VCaP (cell line): ENCODE data around the gene EVPL.
A peak's percentile ranks its signal among the peaks of the same experiment; 100 is the strongest.

Source experiments
- H3K27ac ChIP-seq: fragments of 450-650 bp; 2 replicates; pipeline ENCODE4 v1.5.1; 2017
- TF ChIP-seq, protein P1 (sequence below): fragments of 450-650 bp; conservative IDR thresholded peaks from 2 replicates; pipeline ENCODE4 v1.5.1; 2017; ENCODE audit warnings: mild to moderate bottlenecking, moderate library complexity

Gene EVPL

DNA sequence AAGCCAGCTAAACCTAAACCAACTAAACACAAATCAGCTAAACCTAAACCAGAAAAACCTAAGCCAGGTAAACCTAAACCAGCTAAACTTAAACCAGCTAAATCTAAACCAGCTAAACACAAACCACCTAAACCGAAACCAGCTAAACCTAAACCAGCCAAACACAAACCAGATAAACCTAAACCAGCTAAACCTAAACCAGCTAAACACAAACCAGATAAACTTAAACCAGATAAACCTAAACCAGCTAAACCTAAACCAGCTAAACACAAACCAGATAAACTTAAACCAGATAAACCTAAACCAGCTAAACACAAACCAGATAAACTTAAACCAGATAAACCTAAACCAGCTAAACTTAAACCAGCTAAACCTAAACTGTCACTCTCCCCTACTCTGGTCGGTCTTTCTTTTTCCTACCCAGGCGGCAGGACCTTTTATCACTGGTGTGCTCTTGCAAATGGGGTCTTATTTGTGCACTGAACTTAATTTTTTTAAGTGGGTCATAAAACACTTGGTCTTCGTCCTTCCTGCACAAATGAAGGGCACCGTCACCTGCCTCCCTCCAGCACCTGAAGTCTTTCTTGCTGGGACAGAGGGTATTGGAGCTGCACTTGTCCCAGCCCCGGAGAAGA is 7.2 kb downstream of the EVPL start:
- no peak overlapping the region for H3K27ac ChIP-seq
- TF ChIP-seq, protein P1, sequence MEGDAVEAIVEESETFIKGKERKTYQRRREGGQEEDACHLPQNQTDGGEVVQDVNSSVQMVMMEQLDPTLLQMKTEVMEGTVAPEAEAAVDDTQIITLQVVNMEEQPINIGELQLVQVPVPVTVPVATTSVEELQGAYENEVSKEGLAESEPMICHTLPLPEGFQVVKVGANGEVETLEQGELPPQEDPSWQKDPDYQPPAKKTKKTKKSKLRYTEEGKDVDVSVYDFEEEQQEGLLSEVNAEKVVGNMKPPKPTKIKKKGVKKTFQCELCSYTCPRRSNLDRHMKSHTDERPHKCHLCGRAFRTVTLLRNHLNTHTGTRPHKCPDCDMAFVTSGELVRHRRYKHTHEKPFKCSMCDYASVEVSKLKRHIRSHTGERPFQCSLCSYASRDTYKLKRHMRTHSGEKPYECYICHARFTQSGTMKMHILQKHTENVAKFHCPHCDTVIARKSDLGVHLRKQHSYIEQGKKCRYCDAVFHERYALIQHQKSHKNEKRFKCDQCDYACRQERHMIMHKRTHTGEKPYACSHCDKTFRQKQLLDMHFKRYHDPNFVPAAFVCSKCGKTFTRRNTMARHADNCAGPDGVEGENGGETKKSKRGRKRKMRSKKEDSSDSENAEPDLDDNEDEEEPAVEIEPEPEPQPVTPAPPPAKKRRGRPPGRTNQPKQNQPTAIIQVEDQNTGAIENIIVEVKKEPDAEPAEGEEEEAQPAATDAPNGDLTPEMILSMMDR: no peak

DNA sequence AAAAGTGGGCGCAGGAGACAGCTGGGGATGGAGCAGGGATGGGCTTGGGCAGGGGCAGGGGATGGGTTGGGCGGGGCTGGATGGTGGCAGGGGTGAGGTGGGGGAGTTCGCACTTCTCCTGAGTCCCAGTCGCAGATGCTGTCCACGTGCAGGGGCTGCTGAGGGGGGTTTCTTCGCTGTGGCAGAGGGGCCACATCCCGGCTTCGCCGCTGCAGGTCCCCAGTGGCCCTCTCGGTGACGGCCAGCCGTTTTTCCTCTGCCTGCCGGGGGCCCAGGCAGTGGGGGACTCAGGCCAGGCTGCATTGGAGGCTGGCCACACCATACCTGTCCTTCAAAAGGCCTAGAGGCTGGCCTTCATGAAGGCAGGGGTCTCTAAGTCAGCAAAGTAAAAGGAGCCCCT is 8.3 kb downstream of the EVPL start:
- TF ChIP-seq, protein P1: no peak
- no peak overlapping the region for H3K27ac ChIP-seq

DNA sequence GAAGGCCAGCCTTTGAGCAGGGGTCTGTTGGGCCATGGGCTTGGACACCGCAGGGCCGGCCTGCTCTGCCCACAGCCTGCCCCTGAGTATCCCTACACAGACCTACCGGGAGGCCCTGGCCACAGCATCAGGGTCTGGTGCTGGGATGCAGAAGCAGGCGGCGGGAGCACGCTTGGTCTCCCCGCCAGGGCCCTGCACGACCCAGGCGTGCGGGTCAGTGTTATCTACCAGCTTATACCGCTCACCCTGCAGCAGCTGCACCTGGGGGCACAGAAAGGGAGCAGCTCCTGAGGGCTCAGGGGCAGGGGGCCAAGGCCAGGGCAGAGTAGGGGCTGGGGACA is 8.8 kb downstream of the EVPL start:
- TF ChIP-seq, protein P1: no peak

GRCh38 chr17:76017481-76018339 is 9.4 kb downstream of the EVPL start:
- H3K27ac ChIP-seq: no peak overlapping the region
- TF ChIP-seq, protein P1: no peak

More for the DNA sequence above, 8.8 kb downstream of the EVPL start:
- no peak overlapping the region for H3K27ac ChIP-seq

GRCh38 chr17:76014925-76015261 is 12.2 kb downstream of the EVPL start:
- no peak overlapping the region; the same call in 1 of the 2 replicates for H3K27ac ChIP-seq
- TF ChIP-seq, protein P1: no peak

DNA sequence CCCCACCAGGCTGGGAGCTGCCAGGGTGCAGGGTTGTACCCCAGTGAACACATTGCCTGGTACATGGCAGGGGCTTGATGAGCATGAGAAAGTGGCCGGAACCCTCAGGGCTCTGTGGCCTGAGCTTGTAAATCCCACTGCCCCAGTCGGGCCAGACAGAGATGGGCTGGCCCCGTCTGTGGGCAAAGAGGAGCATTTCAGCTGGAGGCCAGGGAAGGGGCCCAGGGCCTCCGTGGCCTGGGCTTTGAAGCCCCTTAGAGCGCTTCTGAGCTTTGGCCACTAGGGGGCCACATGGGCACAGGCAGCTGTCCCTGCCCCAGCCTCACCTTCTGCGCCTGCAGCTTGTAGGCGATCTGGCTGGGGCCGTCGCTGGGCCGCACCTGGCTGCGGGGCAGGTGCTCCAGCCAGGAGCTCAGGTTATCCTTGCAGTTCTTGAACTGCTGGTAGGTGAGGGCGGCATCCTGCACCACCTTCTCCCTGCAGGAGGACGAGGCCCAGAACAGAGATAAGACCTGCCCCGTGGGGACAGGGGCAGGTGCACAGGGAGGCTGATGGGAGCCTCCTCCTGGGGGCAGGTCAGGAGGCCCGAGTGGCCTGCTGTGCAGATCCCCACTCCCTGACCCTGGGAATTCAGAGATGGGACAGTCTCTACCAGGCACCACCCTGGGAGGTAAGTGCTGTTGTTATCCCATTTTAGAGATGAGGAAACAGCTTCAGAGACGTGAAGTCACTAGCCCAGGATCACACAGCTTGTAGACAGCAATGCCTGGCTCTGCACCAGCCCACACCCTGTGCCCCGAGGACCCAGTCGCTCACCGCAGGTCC is 12.8 kb downstream of the EVPL start:
- TF ChIP-seq, protein P1: peak; percentile 98
- no peak overlapping the region; the same call in 1 of the 2 replicates for H3K27ac ChIP-seq

- TF ChIP-seq, protein P1: no peak
- no peak overlapping the region for H3K27ac ChIP-seq
Observed at GRCh38 chr17:76013377-76013932, 13.7 kb downstream of the EVPL start.
